Uterus (tissue), 2 donors: Measurements from ENCODE around the gene USP16.

Experiments
- POLR2A ChIP-seq, 2 donors: fragments of 450-650 bp; IDR thresholded peaks; one replicate each; pipeline ENCODE4 v1.6.1; 2016; ENCODE audit warnings: antibody characterized with exemption in 2 of 2, mild to moderate bottlenecking in 1 of 2, moderate library complexity in 1 of 2
- TF ChIP-seq, protein P1 (sequence below), 4 experiments: fragments of 200-600 bp in 2 of 4; fragments of 450-650 bp in 2 of 4; sonication (generic) in 2 of 4; IDR thresholded peaks; one replicate each; pipeline ENCODE4 v1.5.1; 2016 to 2019; ENCODE audit warnings: antibody characterized with exemption in 4 of 4, mild to moderate bottlenecking in 2 of 4, moderate library complexity in 1 of 4

DNA sequence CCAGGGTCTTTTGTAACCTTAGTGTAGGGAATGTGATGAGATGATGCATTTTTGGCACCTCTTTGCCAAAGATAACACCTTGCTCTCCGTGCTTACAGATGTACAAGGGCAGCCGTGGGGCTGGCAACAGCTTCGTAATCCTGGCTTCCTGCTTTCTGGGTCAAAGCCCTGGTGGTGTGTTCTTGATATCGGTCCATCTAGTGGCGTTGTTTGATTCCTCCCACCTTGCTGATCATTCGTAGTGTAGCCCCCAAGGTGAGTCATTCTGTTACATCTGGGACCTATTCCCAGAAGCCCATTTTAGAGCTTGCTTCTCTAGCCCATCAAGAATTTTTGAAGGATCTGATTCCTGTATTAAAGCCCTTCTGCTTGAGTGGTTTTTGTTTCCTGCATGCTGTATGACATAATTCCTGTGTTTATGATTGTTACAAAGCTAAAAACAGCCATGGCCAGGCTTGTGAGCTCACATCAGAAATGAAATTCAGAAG lies 56.0 kb downstream of the USP16 start:
- TF ChIP-seq, protein P1, sequence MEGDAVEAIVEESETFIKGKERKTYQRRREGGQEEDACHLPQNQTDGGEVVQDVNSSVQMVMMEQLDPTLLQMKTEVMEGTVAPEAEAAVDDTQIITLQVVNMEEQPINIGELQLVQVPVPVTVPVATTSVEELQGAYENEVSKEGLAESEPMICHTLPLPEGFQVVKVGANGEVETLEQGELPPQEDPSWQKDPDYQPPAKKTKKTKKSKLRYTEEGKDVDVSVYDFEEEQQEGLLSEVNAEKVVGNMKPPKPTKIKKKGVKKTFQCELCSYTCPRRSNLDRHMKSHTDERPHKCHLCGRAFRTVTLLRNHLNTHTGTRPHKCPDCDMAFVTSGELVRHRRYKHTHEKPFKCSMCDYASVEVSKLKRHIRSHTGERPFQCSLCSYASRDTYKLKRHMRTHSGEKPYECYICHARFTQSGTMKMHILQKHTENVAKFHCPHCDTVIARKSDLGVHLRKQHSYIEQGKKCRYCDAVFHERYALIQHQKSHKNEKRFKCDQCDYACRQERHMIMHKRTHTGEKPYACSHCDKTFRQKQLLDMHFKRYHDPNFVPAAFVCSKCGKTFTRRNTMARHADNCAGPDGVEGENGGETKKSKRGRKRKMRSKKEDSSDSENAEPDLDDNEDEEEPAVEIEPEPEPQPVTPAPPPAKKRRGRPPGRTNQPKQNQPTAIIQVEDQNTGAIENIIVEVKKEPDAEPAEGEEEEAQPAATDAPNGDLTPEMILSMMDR (IDR thresholded peaks at IDR 0.05): no peak
- TF ChIP-seq POLR2A (IDR thresholded peaks at IDR 0.05): no peak
